PC-3 (cell line): ENCODE results near the gene PHAX.

Source experiments
- EZH2phosphoT487 ChIP-seq: fragments of 300-600 bp; sonication (generic); IDR thresholded peaks from 2 replicates; pipeline ENCODE4 v1.6.1; 2018; ENCODE audit warnings: mild to moderate bottlenecking, antibody characterized with exemption, low read length, borderline replicate concordance
- TF ChIP-seq, protein P1 (sequence below): fragments of 300-600 bp; sonication (generic); conservative IDR thresholded peaks from 2 replicates; pipeline ENCODE4 v1.5.1; 2017; ENCODE audit warnings: antibody characterized with exemption, low read depth, mild to moderate bottlenecking, low read length

DNA sequence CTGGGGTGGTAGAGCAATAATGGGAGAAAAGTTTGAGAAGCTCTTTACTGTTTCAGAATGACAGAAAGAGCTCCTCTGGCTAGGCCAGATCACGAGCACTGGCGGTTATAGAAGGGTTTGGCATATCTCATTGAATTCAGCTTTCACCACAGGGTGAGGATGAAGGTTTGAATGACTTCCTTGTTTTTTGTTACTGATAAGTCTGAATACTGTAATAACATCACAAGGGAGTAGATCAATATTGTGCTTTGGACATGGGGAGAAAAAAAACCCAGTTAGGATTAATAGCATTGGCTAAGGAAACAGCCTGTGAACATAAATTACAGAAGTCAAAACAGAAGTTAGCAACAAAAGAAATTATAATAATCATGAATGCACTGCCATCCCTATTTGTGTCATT lies 9.4 kb downstream of the PHAX start:
- TF ChIP-seq EZH2phosphoT487, result no peak
- TF ChIP-seq, protein P1, sequence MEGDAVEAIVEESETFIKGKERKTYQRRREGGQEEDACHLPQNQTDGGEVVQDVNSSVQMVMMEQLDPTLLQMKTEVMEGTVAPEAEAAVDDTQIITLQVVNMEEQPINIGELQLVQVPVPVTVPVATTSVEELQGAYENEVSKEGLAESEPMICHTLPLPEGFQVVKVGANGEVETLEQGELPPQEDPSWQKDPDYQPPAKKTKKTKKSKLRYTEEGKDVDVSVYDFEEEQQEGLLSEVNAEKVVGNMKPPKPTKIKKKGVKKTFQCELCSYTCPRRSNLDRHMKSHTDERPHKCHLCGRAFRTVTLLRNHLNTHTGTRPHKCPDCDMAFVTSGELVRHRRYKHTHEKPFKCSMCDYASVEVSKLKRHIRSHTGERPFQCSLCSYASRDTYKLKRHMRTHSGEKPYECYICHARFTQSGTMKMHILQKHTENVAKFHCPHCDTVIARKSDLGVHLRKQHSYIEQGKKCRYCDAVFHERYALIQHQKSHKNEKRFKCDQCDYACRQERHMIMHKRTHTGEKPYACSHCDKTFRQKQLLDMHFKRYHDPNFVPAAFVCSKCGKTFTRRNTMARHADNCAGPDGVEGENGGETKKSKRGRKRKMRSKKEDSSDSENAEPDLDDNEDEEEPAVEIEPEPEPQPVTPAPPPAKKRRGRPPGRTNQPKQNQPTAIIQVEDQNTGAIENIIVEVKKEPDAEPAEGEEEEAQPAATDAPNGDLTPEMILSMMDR, result no peak
